K562 (cell line): ENCODE data around the gene VPS4A. TPM values are rescaled to one million over a fixed set of nuclear protein-coding genes. Genes with fewer than 3 reads are reported as not detected.
A peak's percentile ranks its signal among the peaks of the same experiment; 100 is the strongest.

Experiments
- ATAC-seq: fragments of 200-7000 bp; cut with Tn5 transposase; 3 replicates; pipeline ENCODE4 v1.9.1; 2020; ENCODE audit warnings: moderate library complexity
- BruUV-seq: library from RNA; stranded (reverse); fragments of 400-500 nt; replicated peaks from 2 replicates; lab custom pipeline; 2021; lab: Mats Ljungman, UMichigan
- CTCF ChIA-PET: fragments of 300-600 bp; formaldehyde crosslinking; extraction: SDS; loops from one replicate; lab custom pipeline; 2021; ENCODE audit warnings: low intra/inter-chr PET ratio; lab: Yijun Ruan, JAX
- POLR2A ChIA-PET: fragments of 300-600, 350-650 bp; sonication (Branson Sonifier 250); formaldehyde crosslinking; extraction: SDS; loops from one replicate; lab custom pipeline; 2021; ENCODE audit warnings: antibody characterized with exemption, inconsistent platforms; lab: Yijun Ruan, JAX
- DNase-seq, 4 experiments: peaks; one replicate each; pipeline versions ENCODE4 v3.0.0 to v3.0.0-alpha.2; 2011 to 2018; ENCODE audit warnings: low spot score in 3 of 4, mixed read lengths in 3 of 4; ENCODE audit errors: extremely low read depth in 1 of 4
- FAIRE-seq: peaks from 2 replicates; lab custom pipeline; 2011; peaks lifted over from hg19 to GRCh38; lab: Jason Lieb, UNC
- H2AFZ ChIP-seq: 2 replicates; pipeline ENCODE4 v1.6.0; 2011; ENCODE audit warnings: low read depth, low read length, control low read depth, inconsistent platforms
- H3K27ac ChIP-seq: fragments of 200-600 bp; 3 replicates; pipeline ENCODE4 v1.8.0; 2011; ENCODE audit warnings: low read depth, mild to moderate bottlenecking, control low read depth, inconsistent platforms, low read length, moderate library complexity, mixed read lengths; ENCODE audit errors: extremely low read depth
- H3K27me3 ChIP-seq, 2 experiments: fragments of 300-600 bp in 1 of 2; 2 replicates in 1 of 2; 3 replicates in 1 of 2; pipeline versions ENCODE4 v1.6.0 to v1.8.0; 2011; ENCODE audit warnings: inconsistent platforms in 2 of 2, low read length in 2 of 2, mild to moderate bottlenecking in 1 of 2, mixed read lengths in 1 of 2, moderate library complexity in 1 of 2; ENCODE audit not compliant: control insufficient read depth in 2 of 2, insufficient read depth in 2 of 2
- H3K36me3 ChIP-seq: fragments of 300-600 bp; 3 replicates; pipeline ENCODE4 v1.8.0; 2011; ENCODE audit warnings: mild to moderate bottlenecking, low read length, inconsistent platforms; ENCODE audit not compliant: control insufficient read depth, insufficient read depth
- H3K4me1 ChIP-seq, 2 experiments: fragments of 200-600 bp in 1 of 2; replicated peaks in 1 of 2; 2 replicates in 1 of 2; 3 replicates in 1 of 2; pipeline versions ENCODE4 v1.5.1 to v1.8.0; 2011; ENCODE audit warnings: inconsistent platforms in 2 of 2, low read length in 2 of 2, mild to moderate bottlenecking in 1 of 2, mixed read lengths in 1 of 2, moderate library complexity in 1 of 2; ENCODE audit not compliant: control insufficient read depth in 2 of 2, insufficient read depth in 2 of 2
- H3K4me2 ChIP-seq: 2 replicates; pipeline ENCODE4 v1.6.1; 2011; ENCODE audit warnings: low read length, control low read depth, inconsistent platforms, mixed read lengths; ENCODE audit not compliant: insufficient read depth
- H3K4me3 ChIP-seq: fragments of 200-600 bp; sonication (generic), shearing (Covaris generic); 2 replicates; pipeline ENCODE4 v1.5.1; 2016; ENCODE audit warnings: control low read depth, inconsistent platforms
- H3K79me2 ChIP-seq: fragments of 200-600 bp; 3 replicates; pipeline ENCODE4 v1.8.0; 2011; ENCODE audit warnings: low read length, inconsistent platforms; ENCODE audit not compliant: control insufficient read depth, insufficient read depth
- H3K9ac ChIP-seq, 2 experiments: 2 replicates each; pipeline versions ENCODE4 v1.6.0 to v1.6.1; 2011; ENCODE audit warnings: low read depth in 2 of 2, low read length in 2 of 2, control low read depth in 1 of 2, inconsistent platforms in 1 of 2, mild to moderate bottlenecking in 1 of 2, mixed read lengths in 1 of 2; ENCODE audit not compliant: insufficient read depth in 1 of 2
- H3K9me1 ChIP-seq: one replicate; pipeline ENCODE4 v1.6.0; 2011; ENCODE audit warnings: inconsistent platforms, mild to moderate bottlenecking, low read length, moderate library complexity; ENCODE audit not compliant: control insufficient read depth, insufficient read depth
- H3K9me3 ChIP-seq: replicated peaks from 2 replicates; pipeline ENCODE4 v1.5.1; 2011; ENCODE audit warnings: low read depth, low read length, inconsistent platforms; ENCODE audit not compliant: control insufficient read depth, insufficient read depth
- H4K20me1 ChIP-seq: replicated peaks from 2 replicates; pipeline ENCODE4 v1.6.1; 2011; ENCODE audit warnings: low read length, inconsistent platforms, mixed read lengths; ENCODE audit not compliant: control insufficient read depth, insufficient read depth
- NFXL1 ChIP-seq: fragments of 450-650 bp; formaldehyde crosslinking; IDR thresholded peaks from 2 replicates; pipeline ENCODE4 v1.4.0; 2021; ENCODE audit warnings: mild to moderate bottlenecking
- POLR2G ChIP-seq: fragments of 200-400 bp; formaldehyde crosslinking; IDR thresholded peaks from 2 replicates; pipeline ENCODE4 v1.6.1; 2017; ENCODE audit warnings: low read depth, mild to moderate bottlenecking, antibody characterized with exemption, low read length, moderate library complexity
- SREBF1 ChIP-seq: fragments of 150-350 bp; IDR thresholded peaks from 2 replicates; pipeline ENCODE4 v1.6.1; 2014; ENCODE audit warnings: antibody characterized with exemption, low read depth, low read length, borderline replicate concordance
- THRAP3 ChIP-seq: fragments of 450-650 bp; IDR thresholded peaks from 2 replicates; pipeline ENCODE4 v1.6.1; 2016; ENCODE audit warnings: mild to moderate bottlenecking, inconsistent platforms, borderline replicate concordance
- ZNF121 ChIP-seq: sonication (generic); formaldehyde crosslinking; conservative IDR thresholded peaks from 2 replicates; pipeline ENCODE4 v1.8.0; 2022; ENCODE audit warnings: missing genetic modification reagents
- WGBS: fragments of 100-300 bp; shearing (Covaris generic); methylation state at CpG from one replicate; pipeline ENCODE4 v1.1.6; 2016; ENCODE audit warnings: low coverage, mixed read lengths; ENCODE audit not compliant: insufficient coverage; ENCODE audit errors: missing lambda C conversion rate; 5-methylcytosine and 5-hydroxymethylcytosine counted together
- in situ Hi-C: fragments of 300-500 bp; cut with MboI; formaldehyde crosslinking; loops from 4 replicates; pipeline ENCODE4 v1.15.0; 2018; ENCODE audit warnings: inconsistent platforms, mixed read lengths
- intact Hi-C: fragments of 100-400 bp; cut with micrococcal nuclease; formaldehyde crosslinking; loops from 2 replicates; pipeline ENCODE4 v1.14.2; 2022
- polyA plus RNA-seq, 8 experiments: library from polyadenylated mRNA; depleted of rRNA in 4 of 8; stranded (reverse) in 5 of 8; unstranded in 3 of 8; fragments of >200 nt; fragmentation: Nextera tagmentation in 2 of 8; fragmentation: Illumina TruSeq in 1 of 8; extraction: Ambion mirVana in 2 of 8; extraction: Trizol in 1 of 8; gene quantifications; 2 replicates each; pipeline versions ENCODE4 v1.2.1 to v1.2.3, GENCODE V29; 2011 to 2014; ENCODE audit warnings: inconsistent platforms in 1 of 8, missing spikeins in 1 of 8
- total RNA-seq, 7 experiments: library from RNA; depleted of rRNA in 6 of 7; stranded (reverse); fragments of >200 nt in 6 of 7; fragmentation: Illumina TruSeq in 2 of 7; extraction: Trizol in 2 of 7; gene quantifications; 2 replicates each; pipeline versions ENCODE4 v1.2.1 to v1.2.3, GENCODE V29; 2011 to 2021; ENCODE audit warnings: low replicate concordance in 1 of 7

Gene VPS4A
- total and polyA plus RNA-seq, 9 of the 15 experiments (the other 6 are each of a cell fraction or from before 2014, with no cell fraction given): 7.6 to 45.4 (median 29.9) TPM

DNA sequence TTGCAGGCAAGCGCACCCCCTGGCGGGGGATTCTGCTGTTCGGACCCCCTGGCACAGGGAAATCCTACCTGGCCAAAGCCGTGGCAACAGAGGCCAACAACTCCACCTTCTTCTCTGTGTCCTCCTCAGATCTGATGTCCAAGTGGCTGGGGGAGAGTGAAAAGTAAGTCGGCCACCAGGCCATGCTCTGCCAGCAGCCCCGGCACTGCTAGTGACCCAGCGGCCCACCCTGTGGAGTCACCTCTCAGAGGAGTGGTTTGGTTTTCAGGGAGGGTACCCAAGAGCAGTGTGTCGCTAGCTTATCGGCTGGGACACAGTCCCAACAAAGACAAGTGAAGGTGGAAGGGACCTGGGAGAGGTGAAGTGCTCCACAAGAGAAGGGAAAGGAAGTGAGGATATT, 8.2 kb downstream of the VPS4A start:
- peaks cover 2 to 23% of the 10 kb centered on the region in 2 experiments; a peak in 4 of 5 replicates for H3K4me1 ChIP-seq
- H3K27ac ChIP-seq: no peak overlapping the region
- ChIA-PET POLR2A (interaction anchor here (1.0 kb wide), 1 partner anchor 10 kb away, joined by 4 read pairs; no protein-coding TSS in a partner anchor), CTCF (no interaction called here)
- peak overlapping the region in 1 of 2 experiments; percentile 17; a peak in 1 of 4 replicates for H3K9ac ChIP-seq
- H3K4me3 ChIP-seq: no peak overlapping the region
- H3K4me2 ChIP-seq: no peak overlapping the region
- peaks cover 37% of the 10 kb centered on the region for H3K79me2 ChIP-seq
- no peak for ATAC-seq
- peaks cover 11% of the 10 kb centered on the region; the same call in 1 of the 2 replicates for H4K20me1 ChIP-seq
- WGBS: 94% methylated on average over 9 of the region's 9 CpGs
- H3K9me1 ChIP-seq: no peaks in the 10 kb centered on the region
- H2AFZ ChIP-seq: no peak overlapping the region
- TF ChIP-seq THRAP3: no peak
- TF ChIP-seq ZNF121 (CRISPR knock-in tag): no peak
- TF ChIP-seq POLR2G: peak; percentile 32; the same call in 1 of the 2 replicates
- no peak for TF ChIP-seq SREBF1
- TF ChIP-seq NFXL1 (CRISPR knock-in tag): no peak
- no peak for FAIRE-seq
- intact Hi-C loops (no loop called here), in situ Hi-C loops (no loop called here)
- BruUV-seq: no TSS peak
- H3K36me3 ChIP-seq: peaks cover 94% of the 10 kb centered on the region
- H3K9me3 ChIP-seq: no peaks in the 10 kb centered on the region
- no peak for DNase-seq
- H3K27me3 ChIP-seq: no peaks in the 10 kb centered on the region
